HL-60/S4 (cell line): ENCODE measurements around the gene SLC35D2.
"Not testable (repeated sequence)": the region's sequence is repeated elsewhere in the genome, so short reads cannot be mapped to it uniquely, and the experiment has no call there.

Experiments used
- in situ Hi-C: fragments of 300-500 bp; cut with MboI; formaldehyde crosslinking; loops from 2 replicates; pipeline ENCODE4 v1.14.3; 2022; ENCODE audit warnings: low sequenced_read_pairs

Gene SLC35D2

DNA sequence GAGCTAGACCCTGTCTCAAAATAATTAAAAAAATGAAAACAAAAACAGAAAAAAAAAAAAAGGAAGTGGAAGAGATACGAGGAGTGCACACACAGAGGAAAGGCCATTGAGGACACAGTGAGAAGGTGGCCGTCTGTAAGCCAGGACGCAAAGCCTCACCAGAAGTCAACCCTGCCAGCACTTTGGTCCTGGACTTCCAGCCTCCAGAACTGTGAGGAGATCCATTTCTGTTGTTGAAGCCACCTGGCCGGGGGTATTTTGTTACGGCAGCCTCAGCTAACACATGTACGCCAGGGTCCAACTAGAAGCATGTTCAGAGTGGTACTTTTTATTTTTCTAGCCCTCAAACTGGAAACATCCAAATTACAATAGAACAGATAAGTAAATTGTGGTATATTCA, 21.8 kb downstream of the SLC35D2 start:
- in situ Hi-C loops, result no loop called here

DNA sequence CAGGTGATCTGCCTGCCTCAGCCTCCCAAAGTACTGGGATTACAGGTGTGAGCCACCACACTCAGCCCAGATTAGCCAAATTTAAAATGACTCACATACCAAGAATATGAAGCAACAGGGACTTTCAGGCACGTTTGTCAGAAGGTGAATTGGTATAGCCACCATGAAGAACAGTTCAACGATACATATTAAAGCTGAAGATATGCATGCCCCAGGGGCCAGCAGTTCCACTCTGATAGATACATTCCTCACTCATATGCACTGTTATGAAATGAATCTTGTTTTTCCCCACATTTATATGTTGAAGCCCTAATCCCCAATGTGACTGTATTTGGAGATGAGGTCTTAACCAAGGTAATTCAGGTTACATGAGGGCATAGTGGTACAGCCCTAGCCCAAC, 22.5 kb downstream of the SLC35D2 start:
- in situ Hi-C loops, result no loop called here

DNA sequence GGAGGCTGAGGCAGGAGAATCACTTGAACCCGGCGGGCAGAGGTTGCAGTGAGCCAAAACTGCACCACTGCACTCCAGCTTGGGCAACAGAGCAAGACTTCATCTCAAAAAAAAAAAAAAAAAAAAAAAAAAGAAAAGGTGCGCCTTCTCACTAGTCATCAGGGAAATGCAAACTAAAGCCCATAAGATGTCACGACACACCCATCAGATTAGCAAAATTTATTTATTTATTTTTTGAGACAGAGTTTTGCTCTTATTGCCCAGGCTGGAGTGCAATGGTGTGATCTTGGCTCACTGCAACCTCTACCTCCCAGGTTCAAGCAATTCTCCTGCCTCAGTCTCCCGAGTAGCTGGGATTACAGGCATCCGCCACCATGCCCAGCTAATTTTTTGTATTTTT, 23.0 kb downstream of the SLC35D2 start:
- in situ Hi-C loops, result not testable (repeated sequence)

DNA sequence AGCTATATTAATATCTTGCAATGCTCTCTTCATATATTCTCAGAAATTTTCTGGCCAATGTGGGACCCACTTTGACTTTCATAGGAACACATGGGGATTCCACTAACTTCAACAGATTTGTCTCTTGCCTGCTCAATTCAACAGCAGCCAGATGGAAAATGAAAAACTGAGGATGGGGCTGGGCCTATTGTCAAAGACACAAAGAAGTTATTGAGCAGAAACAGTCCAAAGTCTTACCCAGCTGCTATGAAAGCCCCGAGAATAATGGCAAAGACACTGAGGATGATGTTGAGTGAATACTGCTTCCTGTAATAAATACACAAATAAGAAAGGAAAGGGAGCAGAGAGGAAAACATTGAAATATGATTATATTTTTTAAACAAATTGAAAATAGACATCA, 32.6 kb downstream of the SLC35D2 start:
- in situ Hi-C loops, result no loop called here

DNA sequence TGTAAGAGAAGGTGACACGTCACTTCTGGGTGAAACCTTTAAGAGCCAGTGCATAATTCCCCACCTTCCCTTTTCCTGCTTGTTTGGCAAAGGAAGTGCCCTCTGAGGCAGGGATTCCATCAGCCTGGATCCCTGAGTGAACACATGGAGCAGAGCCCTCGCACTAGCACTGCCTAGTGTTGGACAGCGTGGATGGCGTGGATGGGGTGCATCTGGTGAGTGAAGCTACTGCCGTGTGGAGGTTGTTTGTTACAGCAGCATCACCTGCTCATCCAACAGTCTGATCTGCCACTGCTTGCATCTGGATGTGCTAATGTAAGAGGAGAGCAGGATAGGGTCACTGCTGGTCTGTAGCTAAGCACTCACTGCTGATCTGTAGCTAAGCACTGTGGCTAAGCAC, 35.2 kb downstream of the SLC35D2 start:
- in situ Hi-C loops, result no loop called here

DNA sequence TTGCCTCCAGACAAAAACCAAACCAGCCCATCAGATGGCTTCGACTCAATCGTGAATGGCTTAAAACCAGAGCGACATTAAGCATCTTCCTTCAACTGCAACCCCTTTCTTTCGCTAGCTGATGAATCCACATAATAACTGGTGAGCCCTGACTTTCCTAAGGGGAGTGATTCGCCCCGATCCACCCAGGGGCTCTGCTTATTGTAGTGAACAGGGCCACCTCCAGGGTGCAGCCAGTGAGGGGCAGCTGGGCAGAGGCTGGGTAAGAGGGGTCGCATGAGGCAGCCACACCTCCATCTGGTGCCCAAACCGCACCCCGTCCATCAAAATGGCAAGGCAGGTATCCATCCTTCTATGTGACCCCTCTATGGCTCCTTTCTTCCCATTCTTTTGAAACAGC, 38.0 kb downstream of the SLC35D2 start:
- in situ Hi-C loops, result no loop called here

DNA sequence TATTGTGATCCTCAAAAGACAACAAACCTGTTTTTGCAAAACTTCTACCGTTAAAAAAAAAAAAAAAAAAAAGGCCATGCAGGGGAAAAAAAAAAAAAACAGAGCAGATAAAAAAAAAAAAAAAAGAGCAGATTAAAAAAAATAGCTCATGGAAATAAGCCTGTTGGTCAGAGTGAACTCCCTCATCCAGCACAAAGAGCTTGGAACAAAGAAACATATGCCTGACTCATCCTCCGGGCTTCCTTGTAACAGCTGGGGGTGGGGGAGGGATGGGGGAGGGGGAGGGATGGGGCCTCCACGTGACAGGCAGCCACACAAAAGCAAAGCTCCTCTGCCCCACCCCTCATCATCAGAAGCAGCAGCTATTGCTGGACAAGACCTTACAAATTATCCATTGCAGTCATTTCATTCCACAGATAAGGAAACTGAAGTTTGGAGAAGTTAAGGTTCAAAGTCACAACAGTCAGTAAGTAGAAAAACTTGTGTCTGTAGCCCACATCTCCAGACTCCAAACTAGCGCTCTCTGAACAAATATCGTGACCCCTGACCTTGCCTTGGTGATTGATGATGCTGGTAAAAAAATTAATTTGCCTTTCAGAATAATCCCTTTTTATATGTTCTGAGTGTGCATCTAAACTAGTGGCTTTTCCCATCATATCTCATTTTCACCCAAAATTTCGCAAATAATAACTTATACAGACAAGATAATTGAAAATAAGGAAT, 38.9 kb downstream of the SLC35D2 start:
- in situ Hi-C loops, result no loop called here

DNA sequence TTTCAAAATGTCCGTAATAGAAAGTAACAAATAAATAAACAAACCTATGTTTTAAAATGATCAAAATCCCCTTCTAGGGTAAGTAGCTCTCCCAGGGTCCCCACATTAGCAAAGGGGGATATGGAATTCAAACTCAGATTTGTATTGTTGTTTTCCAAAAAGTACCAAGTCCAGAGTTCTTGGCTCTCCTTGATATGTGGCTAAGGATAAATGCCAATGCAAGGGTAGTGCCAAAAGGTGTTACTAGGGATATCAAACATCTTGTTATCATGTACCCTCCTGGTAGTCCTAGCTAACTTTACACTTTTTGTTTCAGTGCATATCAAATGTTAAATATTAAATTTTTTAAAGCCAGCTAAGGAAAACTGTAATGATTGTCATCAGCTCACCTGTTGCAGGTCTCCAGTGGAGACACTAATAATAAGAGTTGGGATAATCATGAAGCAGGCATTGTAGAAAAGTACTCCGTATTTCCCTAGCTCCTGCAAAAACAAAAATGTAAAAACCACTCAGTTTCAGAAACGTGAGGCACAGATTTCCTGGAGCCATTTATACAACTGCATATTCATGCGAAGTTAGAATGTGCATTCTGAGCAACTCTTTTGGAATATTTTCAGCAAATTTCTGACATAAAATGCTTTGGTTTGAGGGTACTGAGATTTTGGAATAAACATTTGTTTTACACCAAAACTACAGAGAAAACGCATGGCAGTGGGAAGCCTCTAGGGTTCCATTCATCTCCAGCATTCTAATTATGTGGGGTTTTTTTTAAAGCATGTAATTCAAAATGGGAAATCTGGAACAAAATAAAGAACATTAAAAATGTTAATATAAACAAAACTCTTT, 39.8 kb downstream of the SLC35D2 start:
- in situ Hi-C loops, result no loop called here

DNA sequence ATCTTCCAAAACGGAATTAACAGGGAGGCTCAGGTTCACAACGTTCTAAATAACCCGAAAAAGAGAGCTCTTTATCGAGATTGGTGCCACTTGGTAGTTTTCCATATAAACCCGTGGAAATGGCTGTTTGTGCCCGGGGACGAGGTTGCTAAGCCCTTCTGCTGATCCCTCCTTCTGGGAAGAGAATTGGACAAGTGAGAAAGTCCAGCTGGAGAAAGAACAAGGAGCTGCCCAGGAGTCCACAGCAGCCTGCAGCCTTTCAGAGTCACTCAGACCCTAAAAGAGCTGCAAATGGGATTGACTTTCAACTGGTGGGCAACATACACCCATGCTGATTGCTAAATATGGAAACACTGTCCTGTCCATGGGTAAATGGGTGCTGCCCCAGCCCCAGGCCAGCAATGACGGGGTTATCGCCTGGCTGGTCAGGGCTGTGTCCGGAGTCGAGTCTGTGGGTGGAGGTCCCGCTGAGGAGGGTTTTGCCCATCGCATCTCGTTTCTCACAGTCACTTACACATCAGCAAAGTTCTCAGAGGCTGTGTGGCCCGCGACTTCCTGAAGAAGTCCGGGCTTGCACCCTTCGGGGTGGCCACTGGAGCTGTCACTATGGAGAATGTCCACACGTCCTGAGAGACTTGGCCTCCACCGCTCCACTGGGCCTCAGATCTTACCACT, 40.8 kb downstream of the SLC35D2 start:
- in situ Hi-C loops, result no loop called here

DNA sequence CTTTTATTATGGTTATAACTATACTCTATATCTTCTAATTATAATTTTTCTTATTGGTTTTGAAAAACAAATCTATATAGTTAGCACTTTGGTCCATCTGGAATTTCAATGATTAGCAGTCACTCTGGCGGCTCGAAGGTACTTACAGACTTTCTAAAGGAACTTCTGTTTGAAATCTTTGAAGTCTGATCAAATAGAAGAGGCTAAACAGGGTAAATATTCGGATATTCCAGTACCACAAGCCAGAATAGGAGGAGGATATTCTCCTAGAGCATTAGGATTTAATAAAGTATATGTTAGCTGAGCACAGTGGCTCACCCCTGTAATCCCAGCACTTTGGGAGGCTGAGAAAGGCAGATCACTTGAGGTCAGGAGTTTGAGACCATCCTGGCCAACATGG, 42.8 kb downstream of the SLC35D2 start:
- in situ Hi-C loops, result no loop called here

DNA sequence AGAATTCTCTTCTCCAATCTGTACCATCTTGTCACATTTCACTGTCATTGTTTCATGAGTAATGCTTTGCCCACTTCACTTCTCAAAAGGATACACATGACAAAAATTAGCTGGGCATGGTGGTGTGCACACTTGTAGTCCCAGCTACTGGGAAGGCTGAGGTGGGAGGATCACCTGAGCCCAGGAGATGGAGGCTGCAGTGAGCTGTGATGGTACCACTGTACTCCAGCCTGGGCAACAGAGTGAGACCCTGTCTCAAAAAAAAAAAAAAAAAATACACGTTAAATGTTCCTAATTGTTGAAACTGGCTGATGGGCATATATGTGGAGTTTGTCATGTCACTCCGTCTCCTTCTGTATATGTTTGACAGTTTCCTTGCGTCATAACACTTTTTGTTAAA, 45.2 kb downstream of the SLC35D2 start:
- in situ Hi-C loops, result no loop called here

DNA sequence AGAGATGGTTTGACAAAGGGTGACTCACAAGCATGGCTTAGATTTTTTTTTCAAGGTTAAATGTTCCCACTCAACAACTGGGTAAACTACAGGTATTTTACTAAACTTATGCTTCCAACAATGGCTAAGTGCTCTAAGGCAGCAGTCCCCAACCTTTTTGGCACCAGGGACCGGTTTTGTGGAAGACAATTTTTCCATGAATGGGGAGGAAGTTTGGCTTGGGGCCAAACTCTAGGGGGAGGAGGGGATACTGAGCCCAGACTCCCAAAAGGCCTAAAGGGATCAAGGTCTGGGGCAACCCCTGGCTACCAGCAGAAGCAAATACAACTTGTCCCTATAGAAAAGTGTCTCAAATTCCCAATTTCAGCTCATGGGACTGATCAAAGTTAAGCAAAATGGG, 49.6 kb downstream of the SLC35D2 start:
- in situ Hi-C loops, result no loop called here

DNA sequence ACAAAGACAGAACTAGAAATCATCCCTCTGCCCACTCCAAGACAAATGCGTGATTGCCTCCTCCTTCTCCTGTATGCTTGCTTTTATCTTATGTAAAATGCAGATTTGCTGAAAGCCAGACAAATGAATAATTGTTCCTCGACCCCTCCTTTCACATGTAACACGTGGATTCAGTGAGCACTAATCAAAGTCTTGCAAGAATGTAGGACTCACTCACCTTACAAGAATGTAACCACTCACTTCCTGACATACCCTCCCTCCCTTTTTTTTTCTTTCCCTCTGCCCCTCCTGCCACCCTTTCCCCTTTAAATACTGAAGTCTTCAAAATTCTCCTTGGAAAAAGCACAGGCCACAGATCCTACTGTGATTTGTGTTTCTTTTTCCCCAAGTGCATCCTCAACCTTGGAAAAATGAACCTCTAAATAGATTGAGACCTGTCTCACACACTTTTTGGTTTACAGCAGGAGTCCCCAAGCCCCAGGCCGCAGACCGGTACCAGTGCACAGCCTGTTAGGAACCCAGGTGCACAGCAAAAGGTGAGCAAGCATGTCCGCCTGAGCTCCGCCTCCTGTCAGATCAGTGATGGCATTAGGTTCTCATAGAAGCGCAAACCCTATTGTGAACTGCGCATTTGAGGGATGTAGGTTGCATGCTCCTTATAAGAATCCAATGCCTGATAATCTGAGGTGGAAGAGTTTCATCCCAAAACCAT, 52.1 kb downstream of the SLC35D2 start:
- in situ Hi-C loops, result no loop called here

DNA sequence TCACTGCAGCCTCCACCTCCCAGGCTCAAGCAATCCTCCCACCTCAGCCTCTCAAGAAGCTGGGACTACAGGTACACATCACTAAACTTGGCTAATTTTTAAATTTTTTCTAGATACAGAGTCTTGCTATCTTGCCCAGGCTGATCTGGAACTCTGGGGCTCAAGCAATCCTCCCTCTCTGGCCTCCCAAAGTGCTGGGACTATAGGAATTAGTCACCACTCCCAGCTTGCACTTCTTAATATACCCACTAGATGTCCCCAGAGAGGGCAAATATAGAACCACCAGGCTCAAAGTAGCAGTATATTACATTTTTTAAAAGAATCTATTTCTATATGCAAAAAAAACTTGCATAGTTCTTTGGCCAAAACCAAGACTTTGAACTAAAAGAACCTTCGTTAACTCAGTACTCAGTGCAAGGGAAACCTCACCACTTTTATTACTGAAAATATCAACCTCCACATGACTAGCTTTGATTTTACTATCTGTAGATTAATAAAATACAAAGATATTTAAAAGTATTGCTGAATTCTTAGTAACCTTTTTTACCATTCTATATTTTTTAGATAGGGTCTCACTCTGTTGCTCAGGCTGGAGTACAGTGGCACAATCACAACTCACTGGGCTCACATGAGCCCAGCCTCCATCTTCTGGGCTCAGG, 55.7 kb downstream of the SLC35D2 start:
- in situ Hi-C loops, result loop anchor here (10.0 kb wide), 1 partner anchor 337 kb away; no protein-coding TSS in a partner anchor

DNA sequence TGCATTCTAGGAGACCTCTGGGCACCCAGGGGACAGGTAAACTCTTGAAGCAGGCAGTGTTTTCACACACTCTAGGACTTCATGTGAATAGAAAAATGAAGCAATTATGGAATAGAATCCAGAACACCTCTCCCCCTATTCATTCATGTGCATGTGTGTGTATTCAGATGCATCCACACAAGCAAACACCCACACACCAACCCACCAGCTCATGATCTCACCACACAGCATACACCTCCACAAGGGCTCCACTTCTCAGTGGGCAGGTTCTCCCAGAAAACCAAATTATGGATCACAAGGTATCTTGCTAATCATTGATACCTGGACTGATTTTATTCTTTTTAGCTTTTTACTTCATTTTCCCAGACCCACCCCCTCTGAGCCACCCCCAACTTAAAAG, 60.3 kb downstream of the SLC35D2 start:
- in situ Hi-C loops, result loop anchor here (10.0 kb wide), 1 partner anchor 342 kb away; no protein-coding TSS in a partner anchor

DNA sequence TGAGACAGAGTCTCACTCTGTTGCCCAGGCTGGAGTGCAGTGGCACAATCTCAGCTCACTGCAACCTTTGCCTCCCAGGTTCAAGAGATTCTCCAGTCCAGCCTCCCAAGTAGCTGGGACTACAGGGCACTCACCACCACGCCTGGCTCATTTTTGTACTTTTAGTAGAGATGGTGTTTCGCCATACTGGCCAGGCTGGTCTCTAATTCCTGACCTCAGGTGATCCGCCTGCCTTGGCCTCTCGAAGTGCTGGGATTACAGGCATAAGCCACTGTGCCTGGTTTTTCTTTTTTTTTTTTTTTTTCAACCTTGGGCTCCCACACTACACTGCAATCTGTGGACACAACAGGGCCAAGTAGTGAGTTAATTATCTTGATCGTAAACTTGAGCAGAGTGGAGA, 60.8 kb downstream of the SLC35D2 start:
- in situ Hi-C loops, result loop anchor here (10.0 kb wide), 1 partner anchor 342 kb away; no protein-coding TSS in a partner anchor

DNA sequence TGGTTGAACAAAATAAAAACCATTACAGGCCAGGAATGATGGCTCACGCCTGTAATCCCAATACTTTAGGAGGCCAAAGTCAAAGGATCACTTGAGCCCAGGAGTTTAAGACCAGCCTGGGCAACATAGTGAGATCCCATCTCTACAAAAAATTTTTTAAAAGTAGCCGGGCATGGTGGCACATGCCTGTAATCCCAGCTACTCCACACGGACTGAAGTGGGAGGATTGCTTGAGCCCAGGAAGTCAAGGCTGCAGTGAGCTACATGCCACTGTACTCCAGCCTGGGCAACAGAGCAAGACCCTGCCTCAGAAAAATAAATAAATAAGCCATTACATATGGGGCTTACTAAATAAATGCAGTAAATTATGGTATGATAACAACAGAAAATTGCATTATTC, 61.3 kb downstream of the SLC35D2 start:
- in situ Hi-C loops, result loop anchor here (10.0 kb wide), 1 partner anchor 343 kb away; no protein-coding TSS in a partner anchor

DNA sequence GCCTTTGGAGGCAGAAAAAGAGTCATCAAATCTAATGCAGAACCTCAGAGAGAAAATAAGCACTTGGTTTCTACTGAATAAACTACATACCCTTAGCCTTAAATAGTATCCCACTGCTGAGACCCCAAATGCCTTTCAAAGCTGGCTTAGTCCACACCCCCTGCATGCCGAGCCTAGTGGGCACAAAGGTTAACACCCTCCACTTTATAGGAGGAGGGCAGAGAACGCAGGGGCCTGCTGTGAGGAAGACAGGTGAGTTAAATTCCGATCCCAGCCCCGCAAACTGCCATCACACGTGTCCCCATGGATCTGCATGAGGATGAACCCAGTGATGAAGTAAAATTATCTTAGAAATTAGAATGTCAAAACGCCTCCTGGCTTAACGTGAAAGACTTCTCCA, 62.0 kb downstream of the SLC35D2 start:
- in situ Hi-C loops, result loop anchor here (10.0 kb wide), 1 partner anchor 343 kb away; no protein-coding TSS in a partner anchor

DNA sequence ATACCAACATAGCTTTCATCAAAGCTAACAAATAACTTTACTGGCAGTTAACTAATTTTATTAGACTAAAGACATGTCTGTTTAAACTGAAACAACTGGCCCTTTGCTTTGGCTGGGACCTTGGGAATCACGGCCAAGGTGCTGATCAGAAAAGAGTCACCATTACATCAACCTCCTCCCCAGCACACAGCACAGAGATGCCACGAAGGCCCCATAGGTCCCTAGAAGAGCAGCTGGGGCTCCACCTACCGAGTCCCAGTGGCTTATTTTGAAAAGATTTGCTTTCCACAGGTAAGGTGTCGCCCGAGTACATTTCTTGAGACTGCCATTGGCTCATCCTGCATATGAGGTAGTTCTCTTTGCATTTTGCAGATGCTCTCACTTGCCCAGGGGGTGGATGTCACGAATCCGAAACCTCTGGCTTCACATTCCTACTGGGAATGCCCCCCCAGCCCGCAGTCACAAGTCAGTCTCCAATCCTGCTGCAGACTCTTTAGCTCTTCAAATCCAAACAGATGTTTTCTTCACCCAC, 62.7 kb downstream of the SLC35D2 start:
- in situ Hi-C loops, result loop anchor here (10.0 kb wide), 1 partner anchor 344 kb away; no protein-coding TSS in a partner anchor
